Neuronal stem cell (in vitro differentiated cells): ENCODE results near the gene COA4.
A peak's percentile ranks its signal among the peaks of the same experiment; 100 is the strongest.

ENCODE experiments used
- DNase-seq: peaks from one replicate; pipeline ENCODE4 v3.0.0-alpha.2; 2013; ENCODE audit warnings: low spot score
- H2AFZ ChIP-seq: one replicate; pipeline ENCODE4 v1.6.1; 2013; ENCODE audit warnings: mild to moderate bottlenecking, low read length, inconsistent platforms
- H2AK5ac ChIP-seq: 2 replicates; pipeline ENCODE4 v1.6.1; 2013; ENCODE audit warnings: low read depth, mild to moderate bottlenecking, inconsistent platforms, low read length, moderate library complexity, mixed read lengths
- H2BK120ac ChIP-seq: 2 replicates; pipeline ENCODE4 v1.6.1; 2013; ENCODE audit warnings: low read depth, mild to moderate bottlenecking, inconsistent platforms, low read length, moderate library complexity, mixed read lengths
- H2BK12ac ChIP-seq: one replicate; pipeline ENCODE4 v1.6.1; 2013; ENCODE audit warnings: low read length, inconsistent platforms
- H2BK15ac ChIP-seq: 2 replicates; pipeline ENCODE4 v1.6.1; 2013; ENCODE audit warnings: mild to moderate bottlenecking, low read length, inconsistent platforms, mixed read lengths
- H2BK5ac ChIP-seq: one replicate; pipeline ENCODE4 v1.6.1; 2013; ENCODE audit warnings: inconsistent platforms, mild to moderate bottlenecking, low read length, moderate library complexity
- H3K14ac ChIP-seq: one replicate; pipeline ENCODE4 v1.6.1; 2013; ENCODE audit warnings: low read length, inconsistent platforms
- H3K18ac ChIP-seq: 2 replicates; pipeline ENCODE4 v1.6.1; 2013; ENCODE audit warnings: low read length, inconsistent platforms
- H3K23ac ChIP-seq: 2 replicates; pipeline ENCODE4 v1.6.1; 2013; ENCODE audit warnings: low read depth, mild to moderate bottlenecking, mixed read lengths, low read length, inconsistent platforms; ENCODE audit not compliant: poor library complexity
- H3K27ac ChIP-seq: replicated peaks from 3 replicates; pipeline ENCODE4 v1.5.1; 2013; ENCODE audit warnings: low read length, inconsistent platforms
- H3K27me3 ChIP-seq, 3 experiments: 2 replicates each; pipeline ENCODE4 v1.6.1; 2013; ENCODE audit warnings: low read length in 3 of 3, mild to moderate bottlenecking in 2 of 3, inconsistent platforms in 1 of 3, low read depth in 1 of 3, mixed read lengths in 1 of 3, moderate library complexity in 1 of 3; ENCODE audit not compliant: control insufficient read depth in 3 of 3, insufficient read depth in 3 of 3
- H3K36me3 ChIP-seq, 2 donors: replicated peaks in 1 of 2; 2 replicates each; pipeline ENCODE4 v1.6.1; 2013; ENCODE audit warnings: low read length in 2 of 2; ENCODE audit not compliant: control insufficient read depth in 2 of 2, insufficient read depth in 2 of 2
- H3K4ac ChIP-seq: 2 replicates; pipeline ENCODE4 v1.6.1; 2013; ENCODE audit warnings: inconsistent platforms, mild to moderate bottlenecking, low read length, moderate library complexity
- H3K4me1 ChIP-seq, 2 donors: 1 replicate in 1 of 2; 2 replicates in 1 of 2; pipeline ENCODE4 v1.6.1; 2013; ENCODE audit warnings: low read length in 2 of 2, low read depth in 1 of 2; ENCODE audit not compliant: control insufficient read depth in 2 of 2, insufficient read depth in 1 of 2
- H3K4me2 ChIP-seq: one replicate; pipeline ENCODE4 v1.6.1; 2013; ENCODE audit warnings: mild to moderate bottlenecking, low read length, inconsistent platforms; ENCODE audit not compliant: insufficient read depth, poor library complexity, severe bottlenecking
- H3K4me3 ChIP-seq, 2 donors: 2 replicates each; pipeline ENCODE4 v1.5.1; 2013; ENCODE audit warnings: low read length in 2 of 2, mild to moderate bottlenecking in 2 of 2, inconsistent platforms in 1 of 2, moderate library complexity in 1 of 2
- H3K79me1 ChIP-seq: one replicate; pipeline ENCODE4 v1.6.1; 2013; ENCODE audit warnings: low read depth, mild to moderate bottlenecking, inconsistent platforms, low read length, moderate library complexity
- H3K9ac ChIP-seq: one replicate; pipeline ENCODE4 v1.6.1; 2013; ENCODE audit warnings: mild to moderate bottlenecking, low read depth, low read length, inconsistent platforms; ENCODE audit not compliant: poor library complexity
- H3K9me3 ChIP-seq, 2 donors: replicated peaks in 1 of 2; 2 replicates each; pipeline versions ENCODE3 to v1.6.1; 2013; ENCODE audit warnings: low read length in 2 of 2, mild to moderate bottlenecking in 2 of 2, inconsistent platforms in 1 of 2, low read depth in 1 of 2, mixed read lengths in 1 of 2, moderate library complexity in 1 of 2; ENCODE audit not compliant: control insufficient read depth in 2 of 2, insufficient read depth in 1 of 2
- H4K8ac ChIP-seq: one replicate; pipeline ENCODE4 v1.6.1; 2013; ENCODE audit warnings: low read depth, mild to moderate bottlenecking, inconsistent platforms, low read length, moderate library complexity
- H4K91ac ChIP-seq: one replicate; pipeline ENCODE4 v1.6.1; 2013; ENCODE audit warnings: low read length, low read depth, mild to moderate bottlenecking, inconsistent platforms; ENCODE audit not compliant: poor library complexity
- WGBS, 2 donors: extraction: QIAGEN DNeasy Blood & Tissue Kit; methylation state at CpG; one replicate each; pipeline ENCODE4 v1.1.7; 2013; ENCODE audit warnings: missing lambda C conversion rate in 2 of 2, mixed read lengths in 1 of 2; ENCODE audit not compliant: insufficient read length in 2 of 2, insufficient replicate concordance in 1 of 2; ENCODE audit errors: extremely low coverage in 2 of 2; 5-methylcytosine and 5-hydroxymethylcytosine counted together

The COA4 gene

DNA sequence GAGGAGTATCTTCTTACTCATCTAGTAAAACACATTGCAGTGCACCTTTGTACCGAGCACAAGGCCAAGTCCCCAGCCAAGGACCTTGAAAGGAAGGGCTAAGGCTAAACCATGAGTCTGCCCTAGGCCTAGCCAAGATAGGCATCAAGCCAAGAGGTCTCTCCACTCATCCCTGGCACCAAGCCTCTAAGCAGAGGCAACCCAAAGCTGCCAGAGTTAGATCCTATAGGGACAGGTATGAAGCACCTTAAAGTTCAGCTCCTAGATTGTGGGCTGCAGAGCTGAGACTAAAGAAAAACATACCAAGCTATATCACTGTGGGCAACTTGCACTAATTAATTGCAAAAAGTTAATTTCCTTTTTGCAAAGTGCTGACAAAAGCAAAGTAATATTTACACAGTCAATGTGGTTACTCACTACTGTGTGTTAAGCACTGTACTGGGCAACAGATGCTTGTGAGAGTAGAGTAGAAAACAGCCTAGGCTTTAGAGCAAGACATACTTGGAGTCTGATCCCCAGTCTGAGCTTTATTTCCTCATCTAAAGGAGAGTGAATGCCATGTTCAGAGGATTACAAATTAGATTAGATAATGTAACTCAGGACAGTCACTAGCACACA lies 7.2 kb downstream of the COA4 start:
- no peaks in the 10 kb centered on the region for H3K4me1 ChIP-seq
- H2BK120ac ChIP-seq, result no peak overlapping the region
- H2AK5ac ChIP-seq, result no peak overlapping the region
- no peak overlapping the region for H2AFZ ChIP-seq
- no peak overlapping the region for H3K23ac ChIP-seq
- H3K4ac ChIP-seq, result no peak overlapping the region
- no peaks in the 10 kb centered on the region for H3K27me3 ChIP-seq
- no peak overlapping the region for H4K91ac ChIP-seq
- no peaks in the 10 kb centered on the region for H3K79me1 ChIP-seq
- no peak overlapping the region for H2BK5ac ChIP-seq
- no peaks in the 10 kb centered on the region for H3K9me3 ChIP-seq
- peak overlapping the region; percentile 2 for H3K27ac ChIP-seq
- no peak overlapping the region for H4K8ac ChIP-seq
- DNase-seq, result no peak
- H3K4me3 ChIP-seq, result no peak overlapping the region
- H3K36me3 ChIP-seq, result peaks cover 17 to 70% of the 10 kb centered on the region in 2 donors
- no peak overlapping the region for H2BK15ac ChIP-seq
- H3K14ac ChIP-seq, result no peak overlapping the region
- H3K18ac ChIP-seq, result no peak overlapping the region
- H3K4me2 ChIP-seq, result no peak overlapping the region
- H2BK12ac ChIP-seq, result no peak overlapping the region
- no CpG with 5 or more reads among the region's 1 CpG for WGBS, 2 donors
- H3K9ac ChIP-seq, result no peak overlapping the region

DNA sequence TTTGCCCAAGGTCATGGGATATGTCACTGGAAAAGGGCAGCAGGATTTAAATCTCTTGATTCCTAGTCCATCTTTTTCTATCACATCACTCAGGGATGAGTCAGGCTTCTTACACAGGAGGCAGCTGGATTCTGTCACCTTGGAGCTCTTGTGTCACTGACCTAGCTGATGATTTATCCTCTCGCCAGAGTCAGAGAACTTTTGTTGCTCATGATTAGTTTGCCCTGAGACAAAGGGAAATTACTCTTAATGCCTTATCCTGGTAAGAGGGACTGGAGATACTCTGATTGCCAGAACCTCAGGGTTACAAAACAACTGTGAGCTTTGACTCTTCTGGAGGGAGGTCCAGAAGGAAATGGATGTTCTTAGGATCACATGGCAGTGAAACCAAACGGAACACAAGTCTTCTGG lies 10.1 kb downstream of the COA4 start:
- no peak overlapping the region for H3K18ac ChIP-seq
- no CpG with 5 or more reads among the region's 2 CpGs for WGBS, 2 donors
- H3K79me1 ChIP-seq, result no peaks in the 10 kb centered on the region
- H3K14ac ChIP-seq, result no peak overlapping the region
- H4K91ac ChIP-seq, result no peak overlapping the region
- no peak overlapping the region for H3K4ac ChIP-seq
- no peak overlapping the region for H2BK5ac ChIP-seq
- H3K4me1 ChIP-seq, result no peaks in the 10 kb centered on the region
- no peak overlapping the region for H2BK15ac ChIP-seq
- DNase-seq, result no peak
- H4K8ac ChIP-seq, result no peak overlapping the region
- H3K4me3 ChIP-seq, result no peak overlapping the region
- no peak overlapping the region for H3K23ac ChIP-seq
- H3K9me3 ChIP-seq, result no peaks in the 10 kb centered on the region
- no peak overlapping the region for H2BK120ac ChIP-seq
- H3K4me2 ChIP-seq, result no peak overlapping the region
- H2AK5ac ChIP-seq, result no peak overlapping the region
- H2BK12ac ChIP-seq, result no peak overlapping the region
- H2AFZ ChIP-seq, result no peak overlapping the region
- no peak overlapping the region for H3K27ac ChIP-seq
- H3K36me3 ChIP-seq, result peaks cover 10 to 63% of the 10 kb centered on the region in 2 donors
- H3K9ac ChIP-seq, result no peak overlapping the region
- H3K27me3 ChIP-seq, result no peaks in the 10 kb centered on the region

DNA sequence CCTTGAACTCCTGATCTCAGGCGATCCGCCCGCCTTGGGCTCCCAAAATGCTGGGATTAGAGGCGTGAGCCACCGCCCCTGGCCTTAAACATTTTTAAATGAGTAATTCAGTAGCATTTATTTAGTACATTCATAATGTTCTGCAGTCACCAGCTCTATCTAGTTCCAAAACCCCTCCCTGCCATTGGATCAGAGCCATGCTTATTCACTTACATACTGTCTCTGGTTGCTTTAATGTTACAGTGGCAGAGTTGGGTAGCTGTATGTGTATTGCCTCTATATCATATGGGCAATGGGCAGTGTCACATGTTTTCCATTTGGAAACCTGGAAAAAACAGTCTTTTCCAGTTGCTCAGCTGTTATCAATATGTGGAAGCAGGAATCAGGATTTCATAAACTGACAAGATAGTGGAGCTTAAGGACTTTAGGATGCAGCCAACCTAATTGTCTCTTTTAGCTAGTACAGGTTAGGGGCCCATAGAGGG lies 10.5 kb downstream of the COA4 start:
- Histone ChIP-seq H3K14ac (no peak overlapping the region), H2BK15ac (no peak overlapping the region), H3K27ac (no peak overlapping the region), H3K79me1 (no peaks in the 10 kb centered on the region), H3K23ac (no peak overlapping the region), H3K27me3 (no peaks in the 10 kb centered on the region), H2BK12ac (no peak overlapping the region), H3K4ac (no peak overlapping the region), H3K9ac (no peak overlapping the region), H3K9me3 (no peaks in the 10 kb centered on the region), H2BK5ac (no peak overlapping the region), H2AK5ac (no peak overlapping the region), H3K18ac (no peak overlapping the region), H3K4me3 (no peak overlapping the region), H4K91ac (no peak overlapping the region), H2BK120ac (no peak overlapping the region), H2AFZ (no peak overlapping the region), H3K36me3 (peaks cover 8 to 61% of the 10 kb centered on the region in 2 donors), H3K4me2 (no peak overlapping the region), H4K8ac (no peak overlapping the region), H3K4me1 (no peaks in the 10 kb centered on the region)
- no CpG with 5 or more reads among the region's 5 CpGs for WGBS, 2 donors
- no peak for DNase-seq

DNA sequence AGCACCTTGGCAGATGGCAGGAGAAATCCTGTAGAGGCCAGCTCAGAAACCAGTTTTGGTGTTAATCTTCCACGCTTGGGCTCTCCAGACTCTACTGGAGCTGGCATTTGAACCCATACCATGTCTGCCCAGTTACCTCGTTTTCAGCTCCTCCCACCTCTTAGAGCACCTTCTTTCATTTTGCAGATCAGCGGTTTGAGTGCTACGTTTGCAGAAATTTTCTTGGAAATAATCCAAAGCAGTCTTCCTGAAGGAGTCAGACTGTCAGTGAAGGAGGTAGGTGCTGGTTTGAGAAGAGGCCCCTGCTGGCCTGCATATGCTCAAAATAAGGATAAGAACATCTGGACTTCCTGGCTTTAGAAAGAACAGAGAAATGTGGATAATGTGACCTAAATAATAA lies 13.7 kb downstream of the COA4 start:
- no peak overlapping the region for H4K8ac ChIP-seq
- DNase-seq, result no peak
- H3K4me2 ChIP-seq, result no peak overlapping the region
- no peak overlapping the region for H4K91ac ChIP-seq
- no peak overlapping the region for H3K23ac ChIP-seq
- peaks cover 6 to 50% of the 10 kb centered on the region in 2 donors for H3K36me3 ChIP-seq
- no peak overlapping the region for H3K9ac ChIP-seq
- H3K27ac ChIP-seq, result no peak overlapping the region
- H3K27me3 ChIP-seq, result no peaks in the 10 kb centered on the region
- no peaks in the 10 kb centered on the region for H3K79me1 ChIP-seq
- H2AK5ac ChIP-seq, result no peak overlapping the region
- no CpG with 5 or more reads among the region's 4 CpGs for WGBS, 2 donors
- no peak overlapping the region for H3K4ac ChIP-seq
- H3K4me3 ChIP-seq, result no peak overlapping the region
- no peaks in the 10 kb centered on the region for H3K9me3 ChIP-seq
- H2AFZ ChIP-seq, result no peak overlapping the region
- H2BK12ac ChIP-seq, result no peak overlapping the region
- no peak overlapping the region for H3K18ac ChIP-seq
- H2BK15ac ChIP-seq, result no peak overlapping the region
- H3K14ac ChIP-seq, result no peak overlapping the region
- H2BK5ac ChIP-seq, result no peak overlapping the region
- no peak overlapping the region for H2BK120ac ChIP-seq
- H3K4me1 ChIP-seq, result no peaks in the 10 kb centered on the region
